Keratinocyte (primary cell): Measurements from ENCODE around the gene VPS13D. TPM values are rescaled to one million over a fixed set of nuclear protein-coding genes. Genes with fewer than 3 reads are reported as not detected.
A peak's percentile ranks its signal among the peaks of the same experiment; 100 is the strongest.

ENCODE experiments used
- DNase-seq: peaks from one replicate; pipeline ENCODE4 v3.0.0-alpha.2; 2011; ENCODE audit warnings: low read depth, missing footprints, low spot score
- FAIRE-seq: peaks from 2 replicates; lab custom pipeline; 2011; peaks lifted over from hg19 to GRCh38; lab: Jason Lieb, UNC
- H2AFZ ChIP-seq: 2 replicates; pipeline ENCODE4 v1.6.0; 2012; ENCODE audit warnings: low read length, control low read depth, inconsistent platforms; ENCODE audit not compliant: control insufficient read depth
- H3K27ac ChIP-seq: 2 replicates; pipeline ENCODE4 v1.5.1; 2011; ENCODE audit warnings: low read length; ENCODE audit not compliant: control insufficient read depth, insufficient read depth
- H3K27me3 ChIP-seq: 3 replicates; pipeline ENCODE4 v1.6.0; 2011; ENCODE audit warnings: low read length; ENCODE audit not compliant: control insufficient read depth, insufficient read depth; ENCODE audit errors: extremely low read depth
- H3K36me3 ChIP-seq, 2 experiments: 2 replicates in 1 of 2; 3 replicates in 1 of 2; pipeline ENCODE4 v1.5.1; 2011; ENCODE audit warnings: low read length in 2 of 2, mild to moderate bottlenecking in 1 of 2; ENCODE audit not compliant: control insufficient read depth in 2 of 2, insufficient read depth in 2 of 2; ENCODE audit errors: extremely low read depth in 1 of 2
- H3K4me1 ChIP-seq: 3 replicates; pipeline ENCODE4 v1.5.1; 2011; ENCODE audit warnings: low read length; ENCODE audit not compliant: control insufficient read depth, insufficient read depth; ENCODE audit errors: extremely low read depth
- H3K4me2 ChIP-seq: 3 replicates; pipeline ENCODE4 v1.6.0; 2011; ENCODE audit warnings: low read depth, low read length; ENCODE audit not compliant: control insufficient read depth, insufficient read depth; ENCODE audit errors: extremely low read depth
- H3K4me3 ChIP-seq, 3 experiments: fragments of 200-600 bp in 1 of 3; sonication (generic) in 1 of 3; 2 replicates in 2 of 3; 3 replicates in 1 of 3; pipeline ENCODE4 v1.5.1; 2011 to 2016; ENCODE audit warnings: low read length in 3 of 3, mild to moderate bottlenecking in 3 of 3, control low read depth in 2 of 3, inconsistent platforms in 1 of 3, low read depth in 1 of 3, mixed read lengths in 1 of 3, mixed run types in 1 of 3, moderate library complexity in 1 of 3; ENCODE audit not compliant: control insufficient read depth in 2 of 3, insufficient read depth in 2 of 3; ENCODE audit errors: extremely low read depth in 1 of 3
- H3K79me2 ChIP-seq: 2 replicates; pipeline ENCODE4 v1.6.0; 2012; ENCODE audit warnings: low read length; ENCODE audit not compliant: control insufficient read depth, insufficient read depth
- H3K9ac ChIP-seq: 3 replicates; pipeline ENCODE4 v1.6.0; 2011; ENCODE audit warnings: low read length; ENCODE audit not compliant: control insufficient read depth, insufficient read depth; ENCODE audit errors: extremely low read depth
- H3K9me1 ChIP-seq: 3 replicates; pipeline ENCODE4 v1.6.0; 2011; ENCODE audit warnings: low read length; ENCODE audit not compliant: control insufficient read depth, insufficient read depth; ENCODE audit errors: extremely low read depth
- H3K9me3 ChIP-seq: 2 replicates; pipeline ENCODE4 v1.5.1; 2012; ENCODE audit warnings: low read depth, low read length; ENCODE audit not compliant: control insufficient read depth
- H4K20me1 ChIP-seq: 3 replicates; pipeline ENCODE4 v1.6.0; 2011; ENCODE audit warnings: low read length; ENCODE audit not compliant: control insufficient read depth, insufficient read depth; ENCODE audit errors: extremely low read depth
- EZH2 ChIP-seq: IDR thresholded peaks from one replicate; pipeline ENCODE4 v1.6.1; 2012; ENCODE audit warnings: inconsistent platforms, mild to moderate bottlenecking, low read length, moderate library complexity
- dilution Hi-C: fragments of 300-500 bp; cut with MboI; formaldehyde crosslinking; loops from one replicate; pipeline ENCODE4 v1.7.0; 2020; ENCODE audit warnings: low sequenced_read_pairs; ENCODE audit not compliant: extremely low pct_ligation_motif_present
- polyA plus RNA-seq, 5 experiments: library from polyadenylated mRNA; depleted of rRNA in 3 of 5; stranded (reverse) in 3 of 5; stranded (forward) in 1 of 5; unstranded in 1 of 5; fragments of >200 nt; gene quantifications; 1 replicate in 1 of 5; 2 replicates in 3 of 5; 3 replicates in 1 of 5; pipeline versions ENCODE4 v1.2.1 to v1.2.3, GENCODE V29; 2011 to 2012; ENCODE audit warnings: missing spikeins in 2 of 5, low read depth in 1 of 5, low replicate concordance in 1 of 5
- TF ChIP-seq, protein P1 (sequence below), 3 experiments: IDR thresholded peaks in 1 of 3; conservative IDR thresholded peaks in 1 of 3; optimal IDR thresholded peaks in 1 of 3; 2 replicates in 2 of 3; 3 replicates in 1 of 3; pipeline versions ENCODE3 to v1.5.1; 2011; ENCODE audit warnings: low read length in 3 of 3, mild to moderate bottlenecking in 3 of 3, moderate library complexity in 2 of 3, control low read depth in 1 of 3, inconsistent platforms in 1 of 3; ENCODE audit not compliant: insufficient read depth in 2 of 3; ENCODE audit errors: extremely low read depth in 1 of 3

VPS13D gene
- polyA plus RNA-seq, 1 donor (not counting 4 experiments of a cell fraction or from before 2014, with no cell fraction given) = 19.0 TPM

DNA sequence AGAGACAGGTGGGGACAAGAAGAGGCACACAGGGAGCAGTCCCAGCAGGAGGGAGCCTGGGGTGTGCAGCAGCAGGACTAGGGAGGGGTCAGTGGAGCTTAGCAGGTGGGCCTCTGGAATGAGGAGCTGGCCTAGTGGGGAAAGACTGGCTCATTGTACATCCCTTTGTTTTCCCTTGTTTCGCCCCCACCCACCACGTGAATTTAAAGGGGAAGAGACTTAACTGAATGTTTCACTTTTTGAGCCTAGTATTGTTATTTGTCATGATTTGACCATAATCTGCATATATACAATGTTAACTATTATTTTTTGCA is 206.5 kb downstream of the VPS13D start:
- H3K36me3 ChIP-seq = peaks cover under 1 to 7% of the 10 kb centered on the region in 2 experiments
- H3K4me3 ChIP-seq = no peak overlapping the region
- no peak overlapping the region for H3K4me2 ChIP-seq
- FAIRE-seq = no peak
- H3K9ac ChIP-seq = peak overlapping the region; percentile 2
- no peaks in the 10 kb centered on the region for H3K79me2 ChIP-seq
- dilution Hi-C loops = no loop called here
- no peaks in the 10 kb centered on the region for H3K9me1 ChIP-seq
- no peaks in the 10 kb centered on the region for H4K20me1 ChIP-seq
- H3K4me1 ChIP-seq = peaks cover 57% of the 10 kb centered on the region
- H3K27ac ChIP-seq = no peak overlapping the region
- no peaks in the 10 kb centered on the region for H3K27me3 ChIP-seq
- no peak for TF ChIP-seq EZH2
- TF ChIP-seq, protein P1, sequence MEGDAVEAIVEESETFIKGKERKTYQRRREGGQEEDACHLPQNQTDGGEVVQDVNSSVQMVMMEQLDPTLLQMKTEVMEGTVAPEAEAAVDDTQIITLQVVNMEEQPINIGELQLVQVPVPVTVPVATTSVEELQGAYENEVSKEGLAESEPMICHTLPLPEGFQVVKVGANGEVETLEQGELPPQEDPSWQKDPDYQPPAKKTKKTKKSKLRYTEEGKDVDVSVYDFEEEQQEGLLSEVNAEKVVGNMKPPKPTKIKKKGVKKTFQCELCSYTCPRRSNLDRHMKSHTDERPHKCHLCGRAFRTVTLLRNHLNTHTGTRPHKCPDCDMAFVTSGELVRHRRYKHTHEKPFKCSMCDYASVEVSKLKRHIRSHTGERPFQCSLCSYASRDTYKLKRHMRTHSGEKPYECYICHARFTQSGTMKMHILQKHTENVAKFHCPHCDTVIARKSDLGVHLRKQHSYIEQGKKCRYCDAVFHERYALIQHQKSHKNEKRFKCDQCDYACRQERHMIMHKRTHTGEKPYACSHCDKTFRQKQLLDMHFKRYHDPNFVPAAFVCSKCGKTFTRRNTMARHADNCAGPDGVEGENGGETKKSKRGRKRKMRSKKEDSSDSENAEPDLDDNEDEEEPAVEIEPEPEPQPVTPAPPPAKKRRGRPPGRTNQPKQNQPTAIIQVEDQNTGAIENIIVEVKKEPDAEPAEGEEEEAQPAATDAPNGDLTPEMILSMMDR (optimal IDR thresholded peaks at IDR 0.05 in 1 of 3, IDR thresholded peaks at IDR 0.05 in 1 of 3, conservative IDR thresholded peaks at IDR 0.05 in 1 of 3; ENCODE audit: extremely low read depth in 1 of 3, insufficient read depth in 2 of 3, low read length in 3 of 3) = no peak
- no peaks in the 10 kb centered on the region for H3K9me3 ChIP-seq
- DNase-seq = no peak
- H2AFZ ChIP-seq = no peak overlapping the region

DNA sequence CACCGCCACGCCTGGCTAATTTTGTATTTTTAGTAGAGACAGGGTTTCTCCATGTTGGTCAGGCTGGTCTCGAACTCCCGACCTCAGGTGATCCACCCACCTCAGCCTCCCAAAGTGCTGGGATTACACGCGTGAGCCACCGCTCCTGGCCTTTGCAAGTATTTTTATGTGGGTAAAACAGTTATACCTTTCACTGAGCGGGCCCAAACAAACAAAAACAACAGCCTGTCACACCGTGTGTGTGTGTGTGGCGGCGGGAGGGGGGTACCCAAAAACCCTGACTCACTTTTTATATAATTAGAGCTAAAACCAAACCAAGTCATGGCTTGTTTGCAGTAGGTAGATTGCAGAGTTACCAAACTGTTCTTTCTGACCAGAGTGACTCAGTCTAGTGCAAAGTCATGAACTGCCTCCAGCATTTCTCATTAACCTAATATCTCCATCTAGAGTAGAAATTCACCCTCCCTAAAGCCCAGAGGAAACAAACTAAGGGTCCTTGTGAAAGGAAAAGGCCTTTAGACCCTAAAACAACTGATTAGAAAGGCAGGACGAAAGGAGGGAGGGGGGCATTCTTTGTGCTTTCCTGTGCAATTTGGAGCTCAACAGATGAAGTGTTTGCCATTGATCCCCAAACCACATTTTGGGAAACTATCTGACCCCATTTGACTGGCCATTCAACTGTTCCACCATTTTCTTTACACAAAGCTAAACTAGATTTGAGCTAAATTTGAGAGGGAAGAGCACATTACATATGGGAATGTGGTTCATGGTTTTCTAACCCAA is 207.2 kb downstream of the VPS13D start:
- peak; percentile 17 for FAIRE-seq
- Histone ChIP-seq H3K79me2 (no peaks in the 10 kb centered on the region), H3K4me2 (peak overlapping the region; percentile 39), H2AFZ (no peak overlapping the region), H3K4me3 (peak overlapping the region in 1 of 3 experiments; percentile 0), H3K27ac (peak overlapping the region; percentile 47), H3K27me3 (no peaks in the 10 kb centered on the region), H3K9me3 (no peaks in the 10 kb centered on the region), H3K4me1 (peaks cover 57% of the 10 kb centered on the region), H3K9me1 (no peaks in the 10 kb centered on the region), H3K36me3 (peaks cover 2 to 7% of the 10 kb centered on the region in 2 experiments), H3K9ac (no peak overlapping the region), H4K20me1 (no peaks in the 10 kb centered on the region)
- DNase-seq = peak; percentile 55
- TF ChIP-seq, protein P1 (optimal IDR thresholded peaks at IDR 0.05 in 1 of 3, IDR thresholded peaks at IDR 0.05 in 1 of 3, conservative IDR thresholded peaks at IDR 0.05 in 1 of 3; ENCODE audit: extremely low read depth in 1 of 3, insufficient read depth in 2 of 3, low read length in 3 of 3) = no peak
- TF ChIP-seq EZH2 = no peak
- dilution Hi-C loops = no loop called here
